NCI-H2196 (cell line): ENCODE results near the gene ZDHHC9.
"Not testable (repeated sequence)": the region's sequence is repeated elsewhere in the genome, so short reads cannot be mapped to it uniquely, and the experiment has no call there.

ENCODE experiments used
- DNase-seq: peaks from one replicate; lab custom pipeline; 2025; ENCODE audit not compliant: unreplicated experiment; lab: John Stamatoyannopoulos, UW

The ZDHHC9 gene

GRCh38 chrX:129843459-129844306 lies at the start of gene ZDHHC9:
Gene ZDHHC9 (minus strand): TSS chrX:129843886. CDS start chrX:129841945, 1,941 bp downstream.
- peak; percentile 77 for DNase-seq

DNA sequence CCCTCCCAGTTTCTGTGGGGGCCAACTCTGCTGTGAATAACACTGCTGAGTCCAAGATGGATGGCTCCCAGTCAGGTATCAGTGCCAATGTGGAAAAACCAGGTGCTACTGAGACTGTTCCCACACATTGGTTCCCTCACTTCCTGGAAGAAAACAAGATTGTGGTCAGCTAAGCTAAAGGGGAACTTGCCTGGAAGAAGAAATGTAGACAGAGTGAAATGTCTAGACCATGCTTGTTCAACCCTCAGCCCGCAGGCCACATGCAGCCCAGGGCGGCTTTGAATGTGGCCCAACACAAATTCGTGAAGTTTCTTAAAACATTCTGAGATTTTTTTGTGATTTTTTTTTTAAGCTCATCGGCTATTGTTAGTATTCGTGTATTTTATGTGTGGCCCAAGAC lies 33.7 kb upstream of the ZDHHC9 start:
- DNase-seq, result no peak

DNA sequence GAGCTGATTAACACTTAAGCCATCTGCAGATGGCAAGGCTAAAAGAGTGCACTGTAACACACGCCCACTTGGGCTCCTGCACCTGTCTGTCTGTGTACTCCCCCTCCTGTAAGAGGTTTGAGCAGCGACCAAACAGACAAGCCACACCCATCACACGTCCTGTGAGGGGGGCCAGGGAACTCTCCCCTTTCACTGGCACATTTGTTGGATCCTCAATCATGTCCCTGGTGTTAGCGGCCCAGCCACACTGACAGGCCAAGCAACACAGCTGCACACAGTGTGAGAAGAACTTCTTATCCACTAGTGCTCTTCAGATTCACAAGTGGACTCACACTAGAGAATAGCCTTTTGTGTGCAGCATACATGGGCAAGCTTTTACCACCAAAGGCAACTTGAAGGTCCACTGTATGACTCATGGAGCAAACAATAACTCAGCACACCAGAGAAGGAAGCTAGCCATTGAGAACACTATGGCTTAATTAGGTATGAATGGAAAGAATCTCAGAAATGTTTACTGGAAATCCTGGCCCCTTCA lies 33.2 kb upstream of the ZDHHC9 start:
- DNase-seq, result peak; percentile 48

DNA sequence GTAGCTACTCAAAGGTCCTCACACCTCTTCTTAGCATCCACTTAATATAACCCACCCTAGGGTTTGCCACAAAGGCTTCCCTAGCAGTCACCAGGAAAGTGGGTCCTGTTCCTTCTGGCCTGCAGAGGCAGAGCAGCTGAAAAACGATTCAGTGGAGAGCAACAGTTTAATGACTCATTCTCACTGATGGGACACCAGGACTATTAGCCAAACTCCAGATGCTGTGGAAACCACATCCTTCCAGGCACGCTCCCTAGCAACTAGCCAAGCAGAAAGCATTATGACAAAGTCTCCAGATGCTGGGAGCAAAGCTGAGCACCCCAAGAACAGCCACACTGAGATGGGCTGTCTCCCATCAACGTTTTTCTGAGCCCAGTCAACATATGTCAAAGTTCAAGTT lies 32.0 kb upstream of the ZDHHC9 start:
- no peak for DNase-seq

GRCh38 chrX:129872524-129872923 lies 28.8 kb upstream of the ZDHHC9 start:
- no peak for DNase-seq

GRCh38 chrX:129866321-129866720 lies 22.6 kb upstream of the ZDHHC9 start:
- DNase-seq, result not testable (repeated sequence)

DNA sequence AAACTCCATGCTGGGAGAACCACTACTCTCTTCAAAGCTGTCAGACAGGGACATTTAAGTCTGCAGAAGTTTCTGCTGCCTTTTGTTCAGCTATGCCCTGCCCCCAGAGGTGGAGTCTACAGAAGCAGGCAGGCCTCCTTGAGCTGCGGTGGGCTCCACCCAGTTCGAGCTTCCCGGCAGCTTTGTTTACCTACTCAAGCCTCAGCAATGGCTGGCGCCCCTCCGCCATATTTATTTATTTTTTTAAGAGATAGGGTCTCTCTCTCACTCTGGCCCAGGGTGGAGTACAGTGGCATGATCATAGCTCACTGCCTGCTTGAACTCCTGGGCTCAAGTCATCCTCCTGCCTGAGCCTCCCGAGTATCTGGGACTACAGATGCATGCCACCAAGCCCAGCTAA lies 15.4 kb upstream of the ZDHHC9 start:
- not testable (repeated sequence) for DNase-seq

- DNase-seq, result not testable (repeated sequence)
Measured at GRCh38 chrX:129851825-129852224, 8.1 kb upstream of the ZDHHC9 start.

- no peak for DNase-seq
Measured at GRCh38 chrX:129846716-129847115, 3.0 kb upstream of the ZDHHC9 start.

DNA sequence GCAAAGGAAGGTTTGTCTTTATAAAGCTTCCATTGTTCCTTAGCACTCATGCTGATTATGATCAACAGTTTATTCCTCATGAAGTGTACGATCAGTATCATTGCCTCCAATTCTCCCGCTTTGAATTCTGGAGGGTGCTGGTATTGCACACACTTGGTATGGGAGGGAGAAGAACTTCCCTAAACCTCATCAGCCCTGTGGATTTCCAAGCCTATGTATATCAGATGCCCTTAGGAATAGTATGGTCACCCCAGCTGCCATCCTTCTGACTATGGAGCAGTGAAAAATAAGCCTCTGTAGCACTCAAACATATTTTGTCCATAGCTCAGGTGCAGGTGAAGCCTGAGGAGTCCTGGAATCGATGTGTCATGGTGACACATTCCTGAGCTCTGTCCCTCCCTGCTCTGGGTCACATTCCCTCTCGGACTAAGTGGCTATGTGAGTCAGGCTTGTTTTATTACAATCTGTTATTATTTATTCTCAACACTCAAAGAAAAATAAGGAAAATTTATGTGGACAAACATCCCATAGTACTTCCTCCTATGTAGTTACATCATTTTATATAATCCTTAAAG lies 2.0 kb upstream of the ZDHHC9 start:
- DNase-seq, result no peak

DNA sequence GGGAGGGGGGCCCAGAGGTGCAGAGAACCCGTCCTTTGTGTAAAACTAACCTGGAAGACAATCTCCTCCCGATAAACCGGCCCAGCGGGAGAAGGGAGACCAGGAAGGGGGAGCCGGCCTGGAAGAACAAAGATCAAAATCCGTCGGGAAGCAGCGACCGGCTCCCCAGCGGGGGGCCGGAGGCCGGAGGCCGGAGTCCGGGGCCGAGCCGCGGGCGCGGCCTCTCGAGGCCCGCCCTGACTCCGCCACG lies 552 bp downstream of the ZDHHC9 start:
- no peak for DNase-seq

- peak; percentile 1 for DNase-seq
Measured at GRCh38 chrX:129842510-129843208, 1.0 kb downstream of the ZDHHC9 start.

GRCh38 chrX:129840344-129840743 lies 3.3 kb downstream of the ZDHHC9 start:
- no peak for DNase-seq

- no peak for DNase-seq
Measured at GRCh38 chrX:129836827-129837226, 6.9 kb downstream of the ZDHHC9 start.

DNA sequence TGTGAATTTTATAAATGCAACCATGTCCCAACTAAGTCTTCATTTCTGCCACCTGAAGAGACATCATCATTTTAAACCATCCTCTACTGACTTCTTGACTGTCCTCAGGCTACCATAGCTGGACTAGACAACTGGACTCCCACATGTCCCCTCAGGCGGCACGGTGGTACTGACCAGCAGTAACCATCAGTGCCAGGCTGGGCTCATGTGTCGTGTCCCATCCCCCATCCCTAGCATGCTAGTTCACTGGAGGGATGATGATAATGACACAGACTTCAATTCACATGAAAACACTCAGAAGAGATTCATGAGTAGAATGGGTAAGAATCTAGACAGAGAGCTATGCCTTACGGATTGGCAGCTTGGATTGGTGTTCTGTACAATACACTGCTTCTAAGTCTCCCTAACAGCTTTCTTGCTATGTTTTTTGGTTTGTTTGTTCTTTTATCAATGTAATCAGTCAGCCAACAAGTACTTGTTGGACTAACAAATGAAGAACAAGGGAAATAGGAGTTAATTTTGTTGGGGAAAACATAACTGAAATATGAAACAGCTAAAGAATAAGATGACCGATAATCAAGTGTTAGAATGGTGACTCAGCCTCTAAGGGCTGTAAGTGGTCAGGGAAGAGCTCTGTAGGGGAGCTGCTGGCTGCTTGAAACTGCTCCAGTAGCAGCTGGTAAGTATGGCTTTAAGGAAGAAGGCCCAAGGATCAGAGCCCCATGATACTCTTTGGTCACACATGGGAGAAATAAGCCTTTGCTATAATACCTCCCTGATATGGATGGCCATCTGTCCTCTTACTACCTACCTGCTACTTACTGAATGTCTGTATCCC lies 10.3 kb downstream of the ZDHHC9 start:
- peak; percentile 7 for DNase-seq

GRCh38 chrX:129831091-129831885 lies 12.4 kb downstream of the ZDHHC9 start:
- DNase-seq, result peak; percentile 18

DNA sequence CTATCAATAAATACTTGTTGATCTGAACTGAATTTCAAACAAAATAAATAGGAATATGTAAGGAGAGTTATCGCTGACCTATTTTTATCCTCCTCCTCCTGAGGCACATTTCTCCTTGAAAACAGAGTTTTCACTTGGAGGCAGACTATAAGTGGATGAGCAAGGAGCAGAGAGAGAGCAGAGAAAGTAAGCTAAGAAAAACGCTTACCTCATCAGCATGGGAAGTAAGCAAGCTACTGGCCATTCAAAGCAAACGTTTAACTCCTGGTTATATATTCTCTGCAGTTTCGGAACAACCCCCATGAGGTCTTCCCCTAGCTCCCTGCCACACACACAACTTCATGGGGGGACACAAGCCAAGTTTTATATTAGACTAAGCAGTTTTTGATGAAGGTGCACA lies 13.2 kb downstream of the ZDHHC9 start:
- no peak for DNase-seq

DNA sequence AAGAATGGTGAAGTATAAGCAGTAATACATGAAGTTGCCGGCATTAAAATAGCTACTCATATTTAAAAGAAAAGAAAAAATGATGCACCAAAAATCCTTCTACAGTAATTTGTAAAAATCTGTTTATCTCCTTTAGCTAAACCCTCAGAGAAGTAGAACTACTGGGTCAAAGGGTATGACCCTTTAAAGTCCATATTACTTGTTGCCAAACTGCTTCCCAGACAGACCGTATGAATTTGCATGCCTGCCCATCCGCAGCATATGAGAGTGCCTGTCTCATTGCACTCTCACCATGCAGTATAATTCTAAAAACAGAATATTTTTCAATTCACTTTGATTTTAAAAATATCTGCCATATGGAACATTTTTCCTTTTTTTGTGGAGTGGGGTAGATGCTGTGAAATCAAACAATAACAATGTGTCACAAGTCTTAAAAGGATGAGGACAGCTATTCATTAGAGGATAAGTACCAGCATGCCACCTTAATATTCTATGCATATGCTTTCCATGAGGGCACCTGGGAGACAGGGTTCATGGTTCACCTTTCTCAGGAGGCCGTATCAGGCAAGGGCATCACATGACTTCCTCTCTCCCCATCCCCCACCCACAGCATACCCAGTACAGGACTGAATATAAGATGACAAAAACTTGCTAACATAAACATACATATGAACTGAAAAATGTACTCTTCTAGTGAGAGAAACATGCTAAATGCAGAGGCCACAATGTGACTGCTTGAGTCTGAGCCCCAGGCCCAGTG lies 17.8 kb downstream of the ZDHHC9 start:
- no peak for DNase-seq

- no peak for DNase-seq
Measured at GRCh38 chrX:129824620-129825019, 19.1 kb downstream of the ZDHHC9 start.

DNA sequence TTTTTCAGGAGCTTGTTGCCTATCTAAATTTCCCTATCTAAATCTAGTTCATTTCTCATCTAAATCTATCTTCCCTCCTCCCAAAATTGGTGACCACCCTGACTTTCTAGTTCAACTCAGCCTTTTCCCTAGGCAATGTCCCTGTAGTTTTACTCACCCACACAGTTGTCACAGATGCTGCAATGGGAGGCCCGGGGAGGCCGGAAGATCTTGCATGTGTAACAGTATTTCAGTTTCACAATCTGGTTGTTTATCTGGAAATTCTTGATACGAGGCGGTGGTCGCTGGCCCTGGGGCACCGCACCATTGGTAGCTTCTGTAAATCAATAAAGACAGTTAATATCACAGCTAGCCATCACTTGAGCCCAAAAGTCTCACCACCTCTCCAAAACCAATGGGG lies 20.2 kb downstream of the ZDHHC9 start:
- DNase-seq, result no peak
